ENCODE measurements around the gene PAX5. TPM values are rescaled to one million over a fixed set of nuclear protein-coding genes. Genes with fewer than 3 reads are reported as not detected.

PAX5 gene
- total and polyA plus RNA-seq, 9 donors = under 0.01 to 0.34 (median 0.19) TPM

DNA sequence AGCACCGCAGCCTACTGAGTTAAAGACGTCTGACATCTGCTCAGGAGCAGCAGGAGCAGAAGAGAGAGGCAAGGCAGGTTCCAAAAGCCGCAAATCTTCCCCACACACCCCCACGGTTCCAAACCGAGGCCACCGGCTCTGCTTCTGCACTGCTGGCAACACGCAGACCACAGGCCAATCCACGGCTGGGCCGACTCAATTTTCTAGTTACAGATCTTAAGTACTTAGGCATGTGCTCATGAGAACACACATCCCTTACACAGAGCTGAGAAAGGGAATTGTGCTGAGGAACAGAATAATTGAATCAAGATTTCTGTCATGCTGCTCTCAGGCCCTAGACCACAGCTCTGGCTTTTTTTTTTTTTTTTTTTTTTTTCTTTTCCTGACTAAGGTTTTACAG, 32.6 kb downstream of the PAX5 start:
- Histone ChIP-seq H3K27me3 (ENCODE audit: control insufficient read depth, insufficient read depth, low read length) (peaks cover 74% of the 10 kb centered on the region), H3K9me3 (replicated peaks; ENCODE audit: control insufficient read depth, low read depth, low read length) (no peaks in the 10 kb centered on the region), H3K4me1 (ENCODE audit: control insufficient read depth, insufficient read depth, low read length) (no peaks in the 10 kb centered on the region), H3K36me3 (ENCODE audit: control insufficient read depth, insufficient read depth, low read length) (no peaks in the 10 kb centered on the region), H3K4me3 (ENCODE audit: low read length) (no peak overlapping the region), H3K27ac (ENCODE audit: low read length) (no peak overlapping the region)
- 15% methylated on average over 9 of the region's 9 CpGs for WGBS (ENCODE audit: insufficient coverage)
- DNase-seq = peak; percentile 20

DNA sequence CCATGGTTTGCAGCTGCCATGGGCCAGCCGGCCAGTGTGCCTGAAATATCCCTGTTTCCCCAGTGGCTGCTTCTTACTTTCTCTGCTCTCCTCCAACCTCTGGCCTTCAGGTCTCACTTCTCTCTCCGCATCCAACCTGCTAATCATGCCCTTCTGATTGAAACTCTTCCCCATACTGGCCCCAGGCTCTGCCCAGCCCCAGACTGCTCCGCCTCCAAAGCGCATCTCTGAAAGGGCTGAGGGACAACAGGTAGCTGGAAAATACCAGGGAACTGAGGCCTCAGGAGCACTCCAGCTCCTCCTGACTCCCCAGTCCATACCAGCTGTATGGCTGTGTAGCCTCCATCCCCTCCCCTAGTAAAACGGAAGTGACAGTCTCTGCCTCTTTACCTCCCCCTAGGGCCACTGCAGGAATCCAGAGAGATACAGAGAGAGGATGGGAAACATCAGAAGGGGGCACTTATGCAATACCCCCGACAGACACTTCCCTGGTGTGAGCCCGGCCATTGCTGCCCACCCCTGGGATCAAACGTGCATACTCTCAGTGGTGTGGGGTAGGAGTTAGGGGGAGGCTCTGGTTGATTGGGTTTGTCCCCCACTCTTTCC, 34.2 kb downstream of the PAX5 start:
- Histone ChIP-seq H3K36me3 (ENCODE audit: control insufficient read depth, insufficient read depth, low read length) (no peaks in the 10 kb centered on the region), H3K4me3 (ENCODE audit: low read length) (no peak overlapping the region), H3K27me3 (ENCODE audit: control insufficient read depth, insufficient read depth, low read length) (peaks cover 74% of the 10 kb centered on the region), H3K9me3 (replicated peaks; ENCODE audit: control insufficient read depth, low read depth, low read length) (no peaks in the 10 kb centered on the region), H3K4me1 (ENCODE audit: control insufficient read depth, insufficient read depth, low read length) (no peaks in the 10 kb centered on the region), H3K27ac (ENCODE audit: low read length) (no peak overlapping the region)
- no peak for DNase-seq
- 60% methylated on average over 4 of the region's 8 CpGs for WGBS (ENCODE audit: insufficient coverage)

DNA sequence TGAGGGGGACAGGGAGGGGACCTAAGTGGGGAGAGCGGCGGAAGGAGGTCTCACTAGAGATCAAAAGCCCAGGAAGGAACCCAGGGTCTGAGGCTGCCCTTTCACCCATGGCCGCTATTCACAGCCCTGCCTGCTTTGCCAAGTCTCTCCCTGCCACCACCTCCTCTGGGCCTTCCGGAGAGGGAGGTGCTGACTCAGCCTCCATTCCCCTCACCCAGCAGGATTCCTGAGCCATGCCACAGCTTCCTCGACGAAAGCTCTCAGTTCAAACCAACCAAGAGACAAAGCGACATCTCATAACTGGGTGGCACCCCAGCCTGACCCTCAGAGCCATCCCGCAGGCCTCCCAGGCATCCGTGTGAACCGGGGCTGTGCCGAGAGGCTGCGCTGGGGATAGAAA, 36.7 kb downstream of the PAX5 start:
- no peaks in the 10 kb centered on the region for H3K4me1 ChIP-seq (ENCODE audit: control insufficient read depth, insufficient read depth, low read length)
- H3K27me3 ChIP-seq (ENCODE audit: control insufficient read depth, insufficient read depth, low read length) = peaks cover 66% of the 10 kb centered on the region
- WGBS (ENCODE audit: insufficient coverage) = 56% methylated on average over 10 of the region's 12 CpGs
- H3K36me3 ChIP-seq (ENCODE audit: control insufficient read depth, insufficient read depth, low read length) = no peaks in the 10 kb centered on the region
- no peaks in the 10 kb centered on the region for H3K9me3 ChIP-seq (replicated peaks; ENCODE audit: control insufficient read depth, low read depth, low read length)
- DNase-seq = no peak
- no peak overlapping the region for H3K4me3 ChIP-seq (ENCODE audit: low read length)
- H3K27ac ChIP-seq (ENCODE audit: low read length) = no peak overlapping the region

DNA sequence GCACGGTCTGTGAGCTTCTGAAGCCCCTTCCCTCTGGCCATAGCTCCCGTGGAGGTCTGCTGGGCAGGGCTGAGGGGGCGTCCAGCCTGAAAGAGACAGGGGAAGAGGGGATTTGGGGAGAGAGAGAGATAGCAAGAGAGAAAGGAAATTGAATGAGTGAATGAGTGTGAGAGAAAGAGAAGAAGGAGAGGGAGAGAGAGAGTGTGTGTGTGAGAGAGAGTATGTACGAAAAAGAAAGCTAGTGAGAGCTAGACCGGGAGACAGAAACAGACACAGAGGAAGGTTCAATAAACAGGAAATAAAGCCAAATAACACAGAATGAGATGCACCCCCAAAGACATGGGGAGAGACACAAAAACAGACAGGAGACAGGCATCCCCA, 37.4 kb downstream of the PAX5 start:
- H3K9me3 ChIP-seq (replicated peaks; ENCODE audit: control insufficient read depth, low read depth, low read length) = no peaks in the 10 kb centered on the region
- H3K4me3 ChIP-seq (ENCODE audit: low read length) = no peak overlapping the region
- DNase-seq = no peak
- no peaks in the 10 kb centered on the region for H3K4me1 ChIP-seq (ENCODE audit: control insufficient read depth, insufficient read depth, low read length)
- no peak overlapping the region for H3K27ac ChIP-seq (ENCODE audit: low read length)
- WGBS (ENCODE audit: insufficient coverage) = 35% methylated on average over 4 of the region's 5 CpGs
- peaks cover 59% of the 10 kb centered on the region for H3K27me3 ChIP-seq (ENCODE audit: control insufficient read depth, insufficient read depth, low read length)
- no peaks in the 10 kb centered on the region for H3K36me3 ChIP-seq (ENCODE audit: control insufficient read depth, insufficient read depth, low read length)

DNA sequence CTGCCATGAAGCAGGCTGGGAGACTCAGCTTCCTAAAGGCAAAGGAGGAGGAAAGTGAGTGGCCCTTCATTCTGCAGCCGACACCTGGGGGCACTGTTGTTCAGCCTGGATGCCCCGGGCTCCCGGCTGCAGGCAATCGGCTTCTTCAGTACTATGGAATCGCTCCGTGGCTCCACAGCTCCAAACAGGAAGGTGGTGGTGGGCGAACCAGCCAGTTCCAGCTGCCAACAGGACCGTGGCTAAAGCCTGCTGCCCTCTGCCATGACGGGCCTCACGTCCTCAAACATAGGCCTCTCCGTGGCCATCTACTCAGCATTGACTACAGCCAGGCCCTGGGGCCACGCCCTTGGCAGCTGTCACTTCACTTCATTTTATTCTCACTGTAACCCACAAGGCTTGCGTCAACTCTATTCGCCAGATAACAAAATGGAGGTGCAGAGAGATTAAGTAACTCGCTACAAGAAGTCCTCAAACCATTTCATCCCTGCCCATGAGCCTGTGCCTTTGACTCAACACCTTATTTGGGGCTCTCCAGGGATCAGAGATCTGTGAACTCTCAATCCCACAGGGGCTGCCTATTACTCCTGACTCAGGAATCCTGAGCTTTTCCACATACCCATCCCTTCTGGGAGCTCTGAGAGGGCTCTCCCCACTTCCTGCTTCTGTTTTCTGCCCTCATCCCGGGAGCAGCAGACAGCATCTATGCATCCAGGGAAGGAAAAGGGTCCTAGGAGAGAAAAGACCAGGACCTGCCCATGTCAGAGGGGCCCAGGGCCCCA, 38.0 kb downstream of the PAX5 start:
- H3K36me3 ChIP-seq (ENCODE audit: control insufficient read depth, insufficient read depth, low read length) = no peaks in the 10 kb centered on the region
- DNase-seq = peak; percentile 15
- peaks cover 6% of the 10 kb centered on the region for H3K9me3 ChIP-seq (replicated peaks; ENCODE audit: control insufficient read depth, low read depth, low read length)
- WGBS (ENCODE audit: insufficient coverage) = 16% methylated on average over 14 of the region's 16 CpGs
- H3K4me1 ChIP-seq (ENCODE audit: control insufficient read depth, insufficient read depth, low read length) = no peaks in the 10 kb centered on the region
- no peak overlapping the region for H3K4me3 ChIP-seq (ENCODE audit: low read length)
- no peak overlapping the region for H3K27ac ChIP-seq (ENCODE audit: low read length)
- peaks cover 57% of the 10 kb centered on the region for H3K27me3 ChIP-seq (ENCODE audit: control insufficient read depth, insufficient read depth, low read length)

- Histone ChIP-seq H3K9me3 (replicated peaks; ENCODE audit: control insufficient read depth, low read depth, low read length) (peaks cover 7% of the 10 kb centered on the region), H3K4me1 (ENCODE audit: control insufficient read depth, insufficient read depth, low read length) (no peaks in the 10 kb centered on the region), H3K36me3 (ENCODE audit: control insufficient read depth, insufficient read depth, low read length) (no peaks in the 10 kb centered on the region), H3K27me3 (ENCODE audit: control insufficient read depth, insufficient read depth, low read length) (peaks cover 49% of the 10 kb centered on the region), H3K27ac (ENCODE audit: low read length) (no peak overlapping the region), H3K4me3 (ENCODE audit: low read length) (no peak overlapping the region)
- 61% methylated on average over 16 of the region's 19 CpGs for WGBS (ENCODE audit: insufficient coverage)
- no peak for DNase-seq
Observed at GRCh38 chr9:36993933-36994764, 39.9 kb downstream of the PAX5 start.

DNA sequence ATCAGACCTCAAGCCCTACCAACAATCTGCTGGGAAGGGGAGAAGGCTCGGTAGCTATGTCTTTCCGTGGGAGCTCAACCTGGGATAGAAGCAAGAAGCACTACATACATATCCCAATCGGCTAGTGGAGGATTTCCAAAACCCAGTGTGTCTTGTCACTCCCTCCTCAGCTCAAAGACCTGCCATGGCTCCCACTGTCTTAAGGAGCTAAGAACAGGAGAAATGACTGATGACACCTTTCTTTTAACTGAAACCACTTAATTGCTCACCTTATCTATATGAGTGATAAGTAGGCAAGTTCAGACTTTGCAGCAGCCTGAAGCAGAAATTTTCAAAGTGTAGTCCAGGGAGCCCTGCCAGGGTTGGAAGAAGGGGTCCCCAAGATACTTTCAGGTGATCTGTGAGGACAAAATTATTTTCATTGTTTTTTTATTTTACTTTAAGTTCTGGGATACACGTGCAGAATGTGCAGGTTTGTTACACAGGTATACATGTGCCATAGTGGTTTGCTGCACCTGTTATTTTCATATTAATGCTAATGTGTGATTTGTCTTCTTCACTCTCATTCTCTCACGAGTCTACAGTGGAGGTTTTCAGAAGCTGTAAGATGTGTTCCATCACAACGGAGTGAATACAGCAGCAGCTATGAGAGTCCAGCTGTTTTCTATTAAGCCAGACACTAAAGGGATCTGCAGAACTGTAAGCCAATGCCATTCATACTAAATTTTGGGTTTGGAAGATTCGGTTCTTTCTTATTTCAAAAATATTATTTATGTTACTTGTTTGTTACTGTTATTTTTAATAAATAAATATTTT, 41.4 kb downstream of the PAX5 start:
- peaks cover 7% of the 10 kb centered on the region for H3K9me3 ChIP-seq (replicated peaks; ENCODE audit: control insufficient read depth, low read depth, low read length)
- no peaks in the 10 kb centered on the region for H3K4me1 ChIP-seq (ENCODE audit: control insufficient read depth, insufficient read depth, low read length)
- no peak for DNase-seq
- H3K27me3 ChIP-seq (ENCODE audit: control insufficient read depth, insufficient read depth, low read length) = peaks cover 57% of the 10 kb centered on the region
- WGBS (ENCODE audit: insufficient coverage) = no CpG with 5 or more reads among the region's 7 CpGs
- H3K27ac ChIP-seq (ENCODE audit: low read length) = no peak overlapping the region
- no peak overlapping the region for H3K4me3 ChIP-seq (ENCODE audit: low read length)
- H3K36me3 ChIP-seq (ENCODE audit: control insufficient read depth, insufficient read depth, low read length) = no peaks in the 10 kb centered on the region

GRCh38 chr9:36991516-36992134, 42.4 kb downstream of the PAX5 start:
- no peak overlapping the region for H3K27ac ChIP-seq (ENCODE audit: low read length)
- peaks cover 7% of the 10 kb centered on the region for H3K9me3 ChIP-seq (replicated peaks; ENCODE audit: control insufficient read depth, low read depth, low read length)
- no peak for DNase-seq
- no peaks in the 10 kb centered on the region for H3K36me3 ChIP-seq (ENCODE audit: control insufficient read depth, insufficient read depth, low read length)
- H3K27me3 ChIP-seq (ENCODE audit: control insufficient read depth, insufficient read depth, low read length) = peaks cover 61% of the 10 kb centered on the region
- no peak overlapping the region for H3K4me3 ChIP-seq (ENCODE audit: low read length)
- peaks cover 1% of the 10 kb centered on the region for H3K4me1 ChIP-seq (ENCODE audit: control insufficient read depth, insufficient read depth, low read length)
- 7% methylated on average over 5 of the region's 6 CpGs for WGBS (ENCODE audit: insufficient coverage)

DNA sequence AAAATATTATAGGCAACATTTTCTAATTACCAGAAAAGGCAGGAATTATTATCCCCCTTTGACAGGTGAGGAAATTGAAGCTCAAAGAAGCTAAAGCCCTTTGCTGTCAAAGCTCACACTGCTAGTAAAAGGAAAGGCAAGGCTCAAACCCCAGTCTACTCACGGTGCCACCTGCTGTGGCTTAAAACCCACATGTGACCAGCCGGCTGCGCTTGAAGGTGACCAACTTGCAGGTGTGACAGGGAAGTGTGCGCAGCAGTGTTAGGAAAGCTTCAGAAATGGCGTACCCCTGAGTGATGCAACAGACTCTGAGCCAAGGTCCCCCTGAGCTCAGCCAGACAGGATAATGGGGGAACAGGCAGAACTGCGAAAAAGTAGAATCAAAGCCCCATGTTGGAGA, 45.2 kb downstream of the PAX5 start:
- Histone ChIP-seq H3K27ac (ENCODE audit: low read length) (no peak overlapping the region), H3K4me3 (ENCODE audit: low read length) (no peak overlapping the region), H3K9me3 (replicated peaks; ENCODE audit: control insufficient read depth, low read depth, low read length) (peaks cover 7% of the 10 kb centered on the region), H3K4me1 (ENCODE audit: control insufficient read depth, insufficient read depth, low read length) (peaks cover 5% of the 10 kb centered on the region), H3K36me3 (ENCODE audit: control insufficient read depth, insufficient read depth, low read length) (no peaks in the 10 kb centered on the region), H3K27me3 (ENCODE audit: control insufficient read depth, insufficient read depth, low read length) (peaks cover 70% of the 10 kb centered on the region)
- 35% methylated on average over 6 of the region's 6 CpGs for WGBS (ENCODE audit: insufficient coverage)
- DNase-seq = no peak
